Esophagus muscularis mucosa (tissue), 4 donors: Measurements from ENCODE around the gene FXR2. TPM values are rescaled to one million over a fixed set of nuclear protein-coding genes. Genes with fewer than 3 reads are reported as not detected.
A peak's percentile ranks its signal among the peaks of the same experiment; 100 is the strongest.

Experiments used
- DNase-seq: peaks from one replicate; pipeline ENCODE4 v3.0.0-alpha.2; 2017; ENCODE audit errors: extremely low spot score
- H3K27ac ChIP-seq, 4 donors: fragments of 200-600 bp; sonication (generic); replicated peaks in 1 of 4; 1 replicate in 3 of 4; 2 replicates in 1 of 4; pipeline ENCODE4 v1.5.1; 2016 to 2019; ENCODE audit warnings: mild to moderate bottlenecking in 1 of 4
- H3K27me3 ChIP-seq, 4 donors: fragments of 200-600 bp; sonication (generic); one replicate each; pipeline versions ENCODE4 v1.5.1 to v1.6.0; 2016 to 2019
- H3K36me3 ChIP-seq, 4 donors: fragments of 200-600 bp; sonication (generic); one replicate each; pipeline ENCODE4 v1.5.1; 2016 to 2019
- H3K4me1 ChIP-seq, 4 donors: fragments of 200-600 bp; sonication (generic); one replicate each; pipeline ENCODE4 v1.5.1; 2016 to 2019
- H3K4me3 ChIP-seq, 4 donors: fragments of 200-600 bp; sonication (generic); 1 replicate in 2 of 4; 2 replicates in 2 of 4; pipeline ENCODE4 v1.5.1; 2016 to 2019; ENCODE audit warnings: mild to moderate bottlenecking in 4 of 4, moderate library complexity in 1 of 4
- H3K9me3 ChIP-seq, 4 donors: fragments of 200-600 bp; sonication (generic); 1 replicate in 3 of 4; 2 replicates in 1 of 4; pipeline ENCODE4 v1.5.1; 2016 to 2019
- EP300 ChIP-seq: sonication (generic); formaldehyde crosslinking; IDR thresholded peaks from one replicate; pipeline ENCODE4 v1.6.1; 2017; ENCODE audit warnings: antibody characterized with exemption
- POLR2A ChIP-seq: fragments of 450-650 bp; IDR thresholded peaks from one replicate; pipeline ENCODE4 v1.6.1; 2017; ENCODE audit warnings: antibody characterized with exemption, moderate library complexity, mild to moderate bottlenecking, low read depth
- POLR2AphosphoS5 ChIP-seq, 2 donors: sonication (generic); formaldehyde crosslinking; IDR thresholded peaks; one replicate each; pipeline ENCODE4 v1.6.1; 2017; ENCODE audit warnings: antibody characterized with exemption in 2 of 2
- WGBS: methylation state at CpG from one replicate; pipeline ENCODE4 v1.1.5; 2018; 5-methylcytosine and 5-hydroxymethylcytosine counted together
- intact Hi-C: fragments of 100-400 bp; cut with DNase I; formaldehyde crosslinking; loops from one replicate; pipeline ENCODE4 v1.15.1; 2023
- total RNA-seq, 4 donors: library from RNA; depleted of rRNA; stranded (reverse); fragments of >200 nt; gene quantifications; one replicate each; pipeline versions ENCODE4 v1.1.0 to v1.2.1, GENCODE V29; 2016
- TF ChIP-seq, protein P1 (sequence below), 3 experiments: fragments of 200-600 bp in 2 of 3; fragments of 450-650 bp in 1 of 3; sonication (generic) in 2 of 3; IDR thresholded peaks; one replicate each; pipeline ENCODE4 v1.5.1; 2017 to 2019; ENCODE audit warnings: antibody characterized with exemption in 3 of 3, mild to moderate bottlenecking in 2 of 3, moderate library complexity in 1 of 3

Gene FXR2
- total RNA-seq, 4 donors from 2014 or later = 38.2 to 65.8 (median 50.2) TPM

DNA sequence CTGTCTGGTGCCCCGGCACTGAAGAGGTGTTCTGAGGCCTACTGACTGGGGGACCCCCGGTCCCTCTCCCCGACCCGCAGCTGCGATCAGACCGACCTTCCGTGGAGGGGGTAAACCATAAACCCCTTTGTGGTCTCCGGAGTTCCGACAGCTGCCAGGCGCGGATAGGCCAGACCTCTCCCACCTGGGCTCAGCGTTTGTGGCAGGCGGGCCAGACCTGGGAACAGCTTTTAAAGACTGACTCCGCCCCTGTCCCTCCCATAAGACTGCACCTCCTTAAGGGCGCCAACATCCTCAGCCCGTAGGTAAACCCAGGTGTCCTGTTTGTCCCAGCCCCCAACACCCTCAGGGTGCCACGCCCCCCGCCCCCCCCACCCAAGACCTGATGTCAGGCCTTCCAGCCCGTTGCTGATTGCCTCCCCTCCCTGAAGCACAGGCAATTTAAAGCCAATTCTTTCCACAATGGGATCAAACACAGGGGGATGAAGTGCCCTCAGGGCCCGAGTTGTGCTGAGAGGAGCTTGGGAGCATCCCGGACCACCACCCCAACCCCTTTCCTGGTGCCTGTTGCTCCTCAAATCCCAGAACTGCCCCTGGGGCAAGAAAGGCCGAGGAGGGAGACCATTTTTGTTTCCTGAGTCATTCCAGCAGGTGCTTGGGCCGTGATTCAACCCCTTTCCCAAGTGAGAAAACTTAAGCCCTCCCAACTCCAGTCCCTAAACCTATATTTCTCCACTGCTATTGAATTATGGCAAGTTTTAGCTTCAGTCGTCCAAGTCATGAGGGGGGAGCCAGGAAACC lies 24.6 kb downstream of the FXR2 start, which contains the start of gene SOX15:
SOX15 (minus strand) TSS at position 204 of the 801 bp plus-strand sequence. CDS start 418 bp downstream, outside the sequence.
- H3K27ac ChIP-seq = peak within 1 kb of the TSS; percentile 78 to 86 (median 83)
- TF ChIP-seq EP300 (no peak), POLR2A (no peak), POLR2AphosphoS5 (IDR thresholded peaks at IDR 0.05) (no peak)
- TF ChIP-seq, protein P1, sequence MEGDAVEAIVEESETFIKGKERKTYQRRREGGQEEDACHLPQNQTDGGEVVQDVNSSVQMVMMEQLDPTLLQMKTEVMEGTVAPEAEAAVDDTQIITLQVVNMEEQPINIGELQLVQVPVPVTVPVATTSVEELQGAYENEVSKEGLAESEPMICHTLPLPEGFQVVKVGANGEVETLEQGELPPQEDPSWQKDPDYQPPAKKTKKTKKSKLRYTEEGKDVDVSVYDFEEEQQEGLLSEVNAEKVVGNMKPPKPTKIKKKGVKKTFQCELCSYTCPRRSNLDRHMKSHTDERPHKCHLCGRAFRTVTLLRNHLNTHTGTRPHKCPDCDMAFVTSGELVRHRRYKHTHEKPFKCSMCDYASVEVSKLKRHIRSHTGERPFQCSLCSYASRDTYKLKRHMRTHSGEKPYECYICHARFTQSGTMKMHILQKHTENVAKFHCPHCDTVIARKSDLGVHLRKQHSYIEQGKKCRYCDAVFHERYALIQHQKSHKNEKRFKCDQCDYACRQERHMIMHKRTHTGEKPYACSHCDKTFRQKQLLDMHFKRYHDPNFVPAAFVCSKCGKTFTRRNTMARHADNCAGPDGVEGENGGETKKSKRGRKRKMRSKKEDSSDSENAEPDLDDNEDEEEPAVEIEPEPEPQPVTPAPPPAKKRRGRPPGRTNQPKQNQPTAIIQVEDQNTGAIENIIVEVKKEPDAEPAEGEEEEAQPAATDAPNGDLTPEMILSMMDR (IDR thresholded peaks at IDR 0.05) = no peak
- no peak for DNase-seq
- intact Hi-C loops = loop anchor here (2.0 kb wide), 1 partner anchor 75 kb away; no protein-coding TSS in a partner anchor
- WGBS = 57% methylated on average over 16 of the region's 24 CpGs
- H3K36me3 ChIP-seq = peaks cover 40 to 61% (median 59%) of the 10 kb centered on the region in 4 donors
- peaks cover 27 to 54% (median 49%) of the 10 kb centered on the region in 4 donors for H3K4me1 ChIP-seq
- peak within 1 kb of the TSS; percentile 61 to 64 (median 62) for H3K4me3 ChIP-seq
- H3K27me3 ChIP-seq = no peaks in the 10 kb centered on the region
- no peaks in the 10 kb centered on the region for H3K9me3 ChIP-seq

DNA sequence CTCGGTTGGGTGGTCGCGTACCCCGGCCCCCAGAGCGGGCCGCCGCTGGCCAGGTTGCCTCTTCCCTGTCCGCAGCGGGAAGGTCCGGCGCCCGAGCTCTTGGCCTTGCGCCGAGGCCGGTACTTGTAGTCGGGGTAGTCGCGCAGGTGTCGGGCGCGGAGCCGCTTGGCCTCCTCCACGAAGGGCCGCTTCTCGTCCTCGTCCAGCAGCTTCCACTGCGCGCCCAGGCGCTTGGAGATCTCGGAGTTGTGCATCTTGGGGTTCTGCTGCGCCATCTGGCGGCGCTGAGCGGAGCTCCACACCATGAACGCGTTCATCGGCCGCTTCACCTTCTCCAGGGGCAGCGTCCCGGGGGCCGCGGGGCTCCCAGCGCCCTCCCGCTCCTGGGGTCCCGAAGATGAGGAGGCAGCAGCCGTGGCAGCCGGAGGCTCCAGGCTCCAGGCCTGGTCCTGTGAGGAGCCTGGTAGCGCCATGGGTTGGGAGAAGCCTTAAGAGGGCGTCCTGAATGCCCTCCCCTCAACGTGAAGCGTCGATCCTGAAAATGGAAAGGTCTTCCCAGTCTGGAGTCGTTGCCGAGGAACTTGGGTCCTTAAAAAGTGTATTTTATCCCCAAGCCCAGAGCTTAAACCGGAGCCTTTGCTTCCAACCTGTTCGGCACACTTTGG lies 25.4 kb downstream of the FXR2 start:
- Histone ChIP-seq H3K36me3 (peaks cover 32 to 54% (median 52%) of the 10 kb centered on the region in 4 donors), H3K9me3 (no peaks in the 10 kb centered on the region), H3K27ac (peak overlapping the region; percentile 78 to 86 (median 83)), H3K4me3 (peak overlapping the region; percentile 61 to 64 (median 62)), H3K4me1 (peaks cover 34 to 62% (median 57%) of the 10 kb centered on the region in 4 donors), H3K27me3 (no peaks in the 10 kb centered on the region)
- TF ChIP-seq, protein P1 (IDR thresholded peaks at IDR 0.05) = peak; percentile 89 to 97 (median 89)
- TF ChIP-seq POLR2AphosphoS5 (IDR thresholded peaks at IDR 0.05) = peak; percentile 69 to 78
- no peak for TF ChIP-seq POLR2A
- 12% methylated on average over 23 of the region's 56 CpGs for WGBS
- peak; percentile 96 for DNase-seq
- intact Hi-C loops = loop anchor here (2.0 kb wide), 1 partner anchor 75 kb away; no protein-coding TSS in a partner anchor

DNA sequence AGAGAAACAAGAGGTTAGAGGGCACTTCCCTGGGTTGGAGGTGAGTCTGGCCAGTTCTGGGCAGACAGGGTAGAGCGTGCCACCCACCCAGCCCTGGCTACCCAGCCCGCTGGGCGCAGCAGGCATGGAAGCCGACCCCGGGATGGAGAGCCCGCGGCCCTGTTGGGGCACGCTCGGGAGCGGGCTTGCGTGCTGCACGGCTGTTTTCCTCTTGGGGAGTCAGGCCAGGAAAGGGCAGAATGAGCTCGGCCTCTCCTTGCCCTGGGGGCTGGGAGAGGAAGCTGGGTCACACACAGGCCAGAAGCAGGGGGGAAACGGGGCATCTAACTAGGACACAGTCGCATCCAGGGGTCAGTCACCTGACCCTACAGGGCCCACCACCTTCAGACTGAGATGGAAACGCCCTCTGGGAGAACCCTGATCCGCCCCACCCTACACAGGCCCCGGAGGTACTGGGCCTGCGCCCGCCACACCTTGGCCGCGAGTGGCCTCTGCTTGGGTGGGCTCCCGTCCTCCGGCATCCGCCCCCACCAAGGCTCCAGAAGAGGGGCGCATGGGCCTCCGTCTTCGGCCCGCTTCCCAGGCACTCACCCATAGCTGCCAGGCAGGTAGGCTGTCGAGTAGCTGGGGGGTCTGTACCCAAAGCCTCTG lies 26.0 kb downstream of the FXR2 start:
- TF ChIP-seq, protein P1 (IDR thresholded peaks at IDR 0.05) = no peak
- no peak for TF ChIP-seq EP300
- TF ChIP-seq POLR2AphosphoS5 (IDR thresholded peaks at IDR 0.05) = no peak
- TF ChIP-seq POLR2A = no peak
- intact Hi-C loops = loop anchor here (2.0 kb wide), 1 partner anchor 74 kb away; no protein-coding TSS in a partner anchor
- Histone ChIP-seq H3K27me3 (no peaks in the 10 kb centered on the region), H3K9me3 (no peaks in the 10 kb centered on the region), H3K36me3 (peaks cover 26 to 47% (median 45%) of the 10 kb centered on the region in 4 donors), H3K4me3 (peak overlapping the region; percentile 61 to 64 (median 62)), H3K4me1 (peaks cover 36 to 65% (median 60%) of the 10 kb centered on the region in 4 donors), H3K27ac (peak overlapping the region; percentile 78 to 86 (median 83))
- 39% methylated on average over 14 of the region's 30 CpGs for WGBS
- DNase-seq = no peak

DNA sequence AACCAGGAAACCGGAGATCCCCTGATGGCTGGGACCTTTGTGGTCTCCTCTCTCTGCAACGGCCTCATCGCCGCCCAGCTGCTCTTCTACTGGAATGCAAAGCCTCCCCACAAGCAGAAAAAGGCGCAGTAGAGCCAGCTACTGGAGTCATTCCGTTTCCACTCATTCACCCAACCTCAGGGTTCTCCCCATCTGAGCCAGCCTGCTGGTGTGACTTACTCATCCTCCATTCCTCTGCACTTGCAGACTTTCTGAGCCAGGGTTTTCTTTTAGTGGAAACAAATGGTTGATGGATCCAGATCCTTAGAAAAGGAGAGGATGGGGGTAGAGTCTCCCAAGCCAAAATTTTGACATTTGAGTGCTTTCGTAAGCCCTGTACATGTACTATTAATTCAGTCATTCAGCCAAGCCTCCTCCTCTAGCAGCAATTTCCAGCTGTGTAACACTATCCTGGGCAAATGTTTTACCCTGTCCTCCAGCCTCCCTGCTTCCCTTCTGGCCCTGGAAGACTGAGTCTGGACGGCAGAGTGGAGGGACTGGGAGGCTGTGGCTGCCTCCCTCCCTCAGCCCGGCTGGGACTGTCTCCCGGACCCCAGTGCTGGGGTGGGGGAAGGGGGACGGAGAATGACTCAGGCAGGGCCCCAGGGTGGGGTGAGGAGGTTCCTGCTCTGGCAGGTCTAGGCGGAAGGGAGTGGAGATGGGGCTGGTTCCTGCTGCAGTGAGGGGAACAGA lies 27.1 kb downstream of the FXR2 start:
- Histone ChIP-seq H3K9me3 (no peaks in the 10 kb centered on the region), H3K4me1 (peaks cover 44 to 74% (median 68%) of the 10 kb centered on the region in 4 donors), H3K27me3 (no peaks in the 10 kb centered on the region), H3K36me3 (peaks cover 15 to 36% (median 34%) of the 10 kb centered on the region in 4 donors), H3K27ac (peak overlapping the region; percentile 78 to 86 (median 83)), H3K4me3 (peak overlapping the region in 3 of 4 donors; percentile 61 to 64 (median 63))
- 68% methylated on average over 10 of the region's 12 CpGs for WGBS
- intact Hi-C loops = loop anchor here (2.0 kb wide), 1 partner anchor 73 kb away; no protein-coding TSS in a partner anchor
- TF ChIP-seq EP300 = no peak
- TF ChIP-seq, protein P1 (IDR thresholded peaks at IDR 0.05) = no peak
- TF ChIP-seq POLR2A = no peak
- peak in 1 of 2 donors; percentile 12 for TF ChIP-seq POLR2AphosphoS5 (IDR thresholded peaks at IDR 0.05)
- no peak for DNase-seq
